Panc1 (cell line): ENCODE data around the gene IL17RB. TPM values are rescaled to one million over a fixed set of nuclear protein-coding genes. Genes with fewer than 3 reads are reported as not detected.

ENCODE experiments used
- ATAC-seq: fragments of 200-7000 bp; cut with Tn5 transposase; 2 replicates; pipeline ENCODE4 v1.9.1; 2020; ENCODE audit warnings: mild to moderate bottlenecking, moderate library complexity
- BruUV-seq: library from RNA; stranded (reverse); fragments of 400-500 nt; replicated peaks from 2 replicates; lab custom pipeline; 2021; lab: Mats Ljungman, UMichigan
- CTCF ChIA-PET: fragments of 300-600 bp; sonication (Branson Sonifier 250); formaldehyde crosslinking; loops from one replicate; lab custom pipeline; 2022; ENCODE audit warnings: antibody characterized with exemption; lab: Charles Lee
- POLR2A ChIA-PET: fragments of 300-600 bp; sonication (Branson Sonifier 250); formaldehyde crosslinking; loops from one replicate; lab custom pipeline; 2022; ENCODE audit warnings: antibody characterized with exemption; lab: Charles Lee
- DNase-seq: peaks from one replicate; pipeline ENCODE4 v3.0.0-alpha.2; 2010; ENCODE audit warnings: low read depth, low spot score
- H3K27ac ChIP-seq: 2 replicates; pipeline ENCODE4 v1.5.1; 2011; ENCODE audit warnings: mild to moderate bottlenecking, low read length, inconsistent platforms
- H3K27me3 ChIP-seq: fragments of 200-500 bp; sonication (Bioruptor generic); 2 replicates; pipeline ENCODE4 v1.6.0; 2014; ENCODE audit warnings: low read length, inconsistent platforms; ENCODE audit not compliant: control insufficient read depth, insufficient read depth
- H3K36me3 ChIP-seq: fragments of 200-500 bp; sonication (Bioruptor generic); 2 replicates; pipeline ENCODE4 v1.5.1; 2014; ENCODE audit warnings: inconsistent platforms, mild to moderate bottlenecking, low read length, moderate library complexity; ENCODE audit not compliant: control insufficient read depth, insufficient read depth
- H3K4me1 ChIP-seq: 2 replicates; pipeline ENCODE4 v1.5.1; 2011; ENCODE audit warnings: inconsistent platforms, mild to moderate bottlenecking, low read length, moderate library complexity; ENCODE audit not compliant: control insufficient read depth, insufficient read depth
- H3K4me3 ChIP-seq, 2 experiments: 2 replicates each; pipeline ENCODE4 v1.5.1; 2011 to 2012; ENCODE audit warnings: low read depth in 2 of 2, low read length in 2 of 2, mild to moderate bottlenecking in 2 of 2, inconsistent platforms in 1 of 2, moderate library complexity in 1 of 2
- H3K9me3 ChIP-seq: fragments of 200-500 bp; sonication (Bioruptor generic); 2 replicates; pipeline ENCODE4 v1.5.1; 2014; ENCODE audit warnings: low read depth, mild to moderate bottlenecking, inconsistent platforms, low read length, moderate library complexity; ENCODE audit not compliant: control insufficient read depth, insufficient read depth
- CTCF ChIP-seq: fragments of 450-650 bp; IDR thresholded peaks from 2 replicates; pipeline ENCODE4 v1.5.1; 2017; ENCODE audit warnings: mild to moderate bottlenecking
- POLR2AphosphoS5 ChIP-seq: IDR thresholded peaks from 2 replicates; pipeline ENCODE4 v1.6.1; 2012; ENCODE audit warnings: mild to moderate bottlenecking, low read depth, low read length, moderate library complexity
- REST ChIP-seq, 2 experiments: IDR thresholded peaks; 2 replicates each; pipeline ENCODE4 v1.6.1; 2011 to 2012; ENCODE audit warnings: low read depth in 2 of 2, control low read depth in 1 of 2, low read length in 1 of 2, mild to moderate bottlenecking in 1 of 2, moderate library complexity in 1 of 2; ENCODE audit not compliant: insufficient read depth in 1 of 2
- SIN3A ChIP-seq: IDR thresholded peaks from 2 replicates; pipeline ENCODE4 v1.6.1; 2012; ENCODE audit warnings: low read depth, mild to moderate bottlenecking, low read length, moderate library complexity, borderline replicate concordance; ENCODE audit not compliant: insufficient read depth
- TCF7L2 ChIP-seq: IDR thresholded peaks from 2 replicates; pipeline ENCODE4 v1.6.1; 2011; ENCODE audit warnings: mild to moderate bottlenecking, low read depth, low read length, inconsistent platforms
- in situ Hi-C: cut with HindIII; loops from 2 replicates; pipeline ENCODE4 v1.10.0; 2016; ENCODE audit warnings: low sequenced_read_pairs, low pct_unique_long_range_greater_than_20kb
- intact Hi-C: fragments of 100-400 bp; cut with micrococcal nuclease; formaldehyde crosslinking; loops from one replicate; pipeline ENCODE4 v1.10.0; 2022; ENCODE audit not compliant: unreplicated experiment
- total RNA-seq: library from RNA; stranded (reverse); gene quantifications from one replicate; pipeline ENCODE4 v1.2.1, GENCODE V29; 2021; ENCODE audit not compliant: unreplicated experiment

IL17RB gene
- total RNA-seq, 1 experiment from 2014 or later = 15.9 TPM

GRCh38 chr3:53892286-53892637 lies 45.9 kb downstream of the IL17RB start:
- H3K27ac ChIP-seq = peak overlapping the region; percentile 91
- intact Hi-C loops = no loop called here
- in situ Hi-C loops = no loop called here
- no peak for DNase-seq
- peaks cover 10% of the 10 kb centered on the region for H3K4me1 ChIP-seq
- CTCF ChIA-PET = no interaction called here
- H3K4me3 ChIP-seq = peak overlapping the region; percentile 86 to 90
- POLR2A ChIA-PET = no interaction called here
- H3K36me3 ChIP-seq = peaks cover 5% of the 10 kb centered on the region
- no peaks in the 10 kb centered on the region for H3K9me3 ChIP-seq
- no peak for TF ChIP-seq POLR2AphosphoS5
- TF ChIP-seq CTCF = no peak
- TF ChIP-seq REST (IDR thresholded peaks at IDR 0.05; ENCODE audit: insufficient read depth in 1 of 2, low read depth in 2 of 2, low read length in 1 of 2) = no peak
- TF ChIP-seq TCF7L2 = no peak
- TF ChIP-seq SIN3A = no peak
- H3K27me3 ChIP-seq = peaks cover 3% of the 10 kb centered on the region
- TSS peak; percentile 95 for BruUV-seq
- no peak for ATAC-seq

DNA sequence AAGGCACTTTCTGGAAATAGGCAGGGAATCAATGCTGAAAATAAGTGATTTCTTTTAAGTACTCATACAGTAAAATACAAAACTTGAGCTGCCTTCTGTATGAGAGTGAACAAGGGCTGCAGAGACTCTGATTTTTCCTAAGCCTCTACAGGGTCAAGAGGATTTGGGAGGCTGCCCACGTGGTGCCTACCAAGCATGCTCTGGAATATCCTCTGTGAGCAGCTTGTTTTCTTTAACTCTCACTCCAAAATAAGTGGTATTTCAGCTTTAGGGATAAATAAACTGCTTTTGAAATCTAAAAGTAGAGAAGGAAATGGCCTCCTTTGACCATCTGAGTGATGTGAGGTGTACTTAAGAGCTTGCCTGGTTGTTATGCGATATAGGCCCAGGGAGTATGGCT lies 53.4 kb downstream of the IL17RB start:
- DNase-seq = no peak
- ATAC-seq = no peak
- ChIA-PET CTCF (no interaction called here), POLR2A (no interaction called here)
- intact Hi-C loops (no loop called here), in situ Hi-C loops (no loop called here)
- H3K27ac ChIP-seq = no peak overlapping the region
- no TSS peak for BruUV-seq
- H3K4me1 ChIP-seq = no peaks in the 10 kb centered on the region
- H3K27me3 ChIP-seq = peaks cover 3% of the 10 kb centered on the region
- no peaks in the 10 kb centered on the region; the same call in 1 of the 2 replicates for H3K36me3 ChIP-seq
- H3K9me3 ChIP-seq = no peaks in the 10 kb centered on the region
- no peak overlapping the region for H3K4me3 ChIP-seq
- TF ChIP-seq TCF7L2 (no peak), SIN3A (no peak), REST (IDR thresholded peaks at IDR 0.05; ENCODE audit: insufficient read depth in 1 of 2, low read depth in 2 of 2, low read length in 1 of 2) (no peak), CTCF (no peak), POLR2AphosphoS5 (no peak)
